Fibroblast of lung (primary cell): Measurements from ENCODE around the gene CD320.

Source experiments
- EZH2 ChIP-seq: IDR thresholded peaks from 2 replicates; pipeline ENCODE4 v1.5.1; 2012; ENCODE audit warnings: low read length, control low read depth, mild to moderate bottlenecking; ENCODE audit errors: missing control alignments
- TF ChIP-seq, protein P1 (sequence below), 2 donors: IDR thresholded peaks in 1 of 2; conservative IDR thresholded peaks in 1 of 2; 1 replicate in 1 of 2; 2 replicates in 1 of 2; pipeline ENCODE4 v1.5.1; 2011 to 2012; ENCODE audit warnings: low read length in 2 of 2, control low read depth in 1 of 2, inconsistent platforms in 1 of 2, low read depth in 1 of 2, mild to moderate bottlenecking in 1 of 2

DNA sequence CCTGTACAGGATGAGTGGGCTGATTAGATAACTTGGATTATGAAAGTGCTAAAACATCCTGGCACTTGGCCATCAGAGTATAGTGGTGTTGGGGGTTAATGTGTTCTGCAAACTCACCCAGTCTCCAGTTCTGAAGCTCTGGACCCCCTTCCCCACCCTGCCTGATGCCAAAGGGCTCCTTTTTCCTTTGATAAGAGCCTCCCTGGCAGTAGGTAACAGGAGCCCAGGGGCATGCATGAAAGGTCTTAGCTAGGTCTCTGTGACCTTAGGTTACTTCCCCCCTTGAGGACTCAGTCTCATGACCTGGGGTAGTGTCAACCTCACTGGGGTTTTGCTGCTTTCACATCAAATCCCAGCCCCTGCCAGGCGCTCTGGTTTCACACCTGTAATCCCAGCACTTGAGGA is 15.6 kb upstream of the CD320 start:
- TF ChIP-seq, protein P1, sequence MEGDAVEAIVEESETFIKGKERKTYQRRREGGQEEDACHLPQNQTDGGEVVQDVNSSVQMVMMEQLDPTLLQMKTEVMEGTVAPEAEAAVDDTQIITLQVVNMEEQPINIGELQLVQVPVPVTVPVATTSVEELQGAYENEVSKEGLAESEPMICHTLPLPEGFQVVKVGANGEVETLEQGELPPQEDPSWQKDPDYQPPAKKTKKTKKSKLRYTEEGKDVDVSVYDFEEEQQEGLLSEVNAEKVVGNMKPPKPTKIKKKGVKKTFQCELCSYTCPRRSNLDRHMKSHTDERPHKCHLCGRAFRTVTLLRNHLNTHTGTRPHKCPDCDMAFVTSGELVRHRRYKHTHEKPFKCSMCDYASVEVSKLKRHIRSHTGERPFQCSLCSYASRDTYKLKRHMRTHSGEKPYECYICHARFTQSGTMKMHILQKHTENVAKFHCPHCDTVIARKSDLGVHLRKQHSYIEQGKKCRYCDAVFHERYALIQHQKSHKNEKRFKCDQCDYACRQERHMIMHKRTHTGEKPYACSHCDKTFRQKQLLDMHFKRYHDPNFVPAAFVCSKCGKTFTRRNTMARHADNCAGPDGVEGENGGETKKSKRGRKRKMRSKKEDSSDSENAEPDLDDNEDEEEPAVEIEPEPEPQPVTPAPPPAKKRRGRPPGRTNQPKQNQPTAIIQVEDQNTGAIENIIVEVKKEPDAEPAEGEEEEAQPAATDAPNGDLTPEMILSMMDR (conservative IDR thresholded peaks at IDR 0.05 in 1 of 2, IDR thresholded peaks at IDR 0.05 in 1 of 2; ENCODE audit: low read depth in 1 of 2, low read length in 2 of 2), result no peak
- TF ChIP-seq EZH2, result no peak
